Measurements from ENCODE around the gene SPRR2D.

SPRR2D gene

GRCh38 chr1:153040950-153041631 lies at the start of gene SPRR2D:
TSS of gene SPRR2D (minus strand) at chr1:153041120. CDS start at chr1:153040346, 774 bp downstream.
- no peak for TF ChIP-seq FOXP2 (optimal IDR thresholded peaks at IDR 0.05; ENCODE audit: control extremely low read depth, extremely low read length, insufficient read depth)
- TF ChIP-seq POLR2AphosphoS5 (IDR thresholded peaks at IDR 0.05; ENCODE audit: borderline replicate concordance, low read depth, low read length), result no peak
- no peak for TF ChIP-seq EZH2 (IDR thresholded peaks at IDR 0.05)
- no peak for DNase-seq (ENCODE audit: low read depth, low spot score)
- no peaks in the 10 kb centered on the region for H3K36me3 ChIP-seq (ENCODE audit: insufficient read depth, low read length)
- H3K4me3 ChIP-seq, result no peak within 1 kb of the TSS
- no peaks in the 10 kb centered on the region for H3K9me3 ChIP-seq (ENCODE audit: low read depth, low read length)
- H3K27ac ChIP-seq, result no peak within 1 kb of the TSS
- no peak within 1 kb of the TSS for H3K9ac ChIP-seq (ENCODE audit: insufficient read length)

GRCh38 chr1:153087652-153088051 lies 46.7 kb upstream of the SPRR2D start:
- H3K9ac ChIP-seq (ENCODE audit: insufficient read length), result no peak overlapping the region
- no peak overlapping the region for H3K27ac ChIP-seq
- no peaks in the 10 kb centered on the region for H3K9me3 ChIP-seq (ENCODE audit: low read depth, low read length)
- no peak overlapping the region for H3K4me3 ChIP-seq
- no peak for DNase-seq (ENCODE audit: low read depth, low spot score)
- H3K36me3 ChIP-seq (ENCODE audit: insufficient read depth, low read length), result no peaks in the 10 kb centered on the region
- TF ChIP-seq POLR2AphosphoS5 (IDR thresholded peaks at IDR 0.05; ENCODE audit: borderline replicate concordance, low read depth, low read length), result no peak

- DNase-seq (ENCODE audit: low read depth, low spot score), result no peak
Measured at GRCh38 chr1:153081736-153082135, 40.8 kb upstream of the SPRR2D start.

GRCh38 chr1:153072806-153073726 lies 32.1 kb upstream of the SPRR2D start:
- H3K9ac ChIP-seq (ENCODE audit: insufficient read length), result no peak overlapping the region
- no peak overlapping the region for H3K27ac ChIP-seq
- H3K9me3 ChIP-seq (ENCODE audit: low read depth, low read length), result no peaks in the 10 kb centered on the region

More at GRCh38 chr1:153081736-153082135, 40.8 kb upstream of the SPRR2D start:
- Histone ChIP-seq H3K9ac (ENCODE audit: insufficient read length) (no peak overlapping the region), H3K9me3 (ENCODE audit: low read depth, low read length) (no peaks in the 10 kb centered on the region), H3K4me3 (no peak overlapping the region), H3K27ac (no peak overlapping the region), H3K36me3 (ENCODE audit: insufficient read depth, low read length) (no peaks in the 10 kb centered on the region)
- TF ChIP-seq POLR2AphosphoS5 (IDR thresholded peaks at IDR 0.05; ENCODE audit: borderline replicate concordance, low read depth, low read length), result no peak
- TF ChIP-seq EZH2 (IDR thresholded peaks at IDR 0.05), result no peak
- no peak for TF ChIP-seq FOXP2 (optimal IDR thresholded peaks at IDR 0.05; ENCODE audit: control extremely low read depth, extremely low read length, insufficient read depth)

DNA sequence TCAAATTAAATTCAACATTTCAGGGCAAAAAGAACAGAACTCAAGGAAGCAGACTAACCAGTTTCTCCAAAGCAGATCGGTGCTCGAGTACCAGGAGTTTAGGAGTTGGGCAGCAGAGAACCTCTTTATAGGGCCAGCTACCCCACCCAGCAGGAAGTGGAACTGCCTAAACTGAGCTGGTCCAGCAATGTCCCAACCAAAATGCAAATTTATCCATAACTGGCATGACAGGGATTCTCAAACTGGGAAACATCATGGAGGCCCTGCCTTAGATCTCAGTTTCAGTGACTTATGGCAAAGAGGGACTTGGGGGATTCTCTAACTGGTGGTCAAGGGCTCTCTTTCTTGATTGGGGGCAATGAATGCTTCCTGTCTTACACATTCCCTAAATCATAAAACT lies 30.6 kb upstream of the SPRR2D start, which contains the start of gene SPRR2B:
SPRR2B (minus strand) TSS at position 101 of the 400 bp plus-strand sequence. CDS start 772 bp downstream, outside the sequence.
- no peak for DNase-seq (ENCODE audit: low read depth, low spot score)

More at GRCh38 chr1:153072806-153073726, 32.1 kb upstream of the SPRR2D start:
- DNase-seq (ENCODE audit: low read depth, low spot score), result no peak
- TF ChIP-seq POLR2AphosphoS5 (IDR thresholded peaks at IDR 0.05; ENCODE audit: borderline replicate concordance, low read depth, low read length) (no peak), FOXP2 (optimal IDR thresholded peaks at IDR 0.05; ENCODE audit: control extremely low read depth, extremely low read length, insufficient read depth) (no peak), EZH2 (IDR thresholded peaks at IDR 0.05) (no peak)
- H3K36me3 ChIP-seq (ENCODE audit: insufficient read depth, low read length), result no peaks in the 10 kb centered on the region
- H3K4me3 ChIP-seq, result no peak overlapping the region

DNA sequence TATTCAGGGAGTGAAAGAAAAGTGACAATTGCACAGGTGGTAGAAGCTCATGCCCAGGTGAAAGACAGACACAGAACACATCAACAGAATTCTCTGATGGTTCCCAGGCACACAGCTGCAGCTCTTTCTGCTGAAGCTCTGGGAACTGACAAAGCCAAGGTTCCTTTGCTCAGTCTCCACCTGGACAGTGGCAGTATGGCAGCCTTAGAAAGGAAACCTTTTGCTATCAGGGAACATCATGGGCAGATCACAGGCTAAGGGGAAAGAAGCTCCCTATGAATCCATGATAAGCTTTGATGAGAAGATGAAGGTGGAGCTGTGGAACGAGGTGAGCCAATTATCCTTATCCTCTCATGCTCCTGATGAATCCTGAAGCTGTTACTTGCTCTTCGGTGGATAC lies 29.3 kb upstream of the SPRR2D start:
- H3K9me3 ChIP-seq (ENCODE audit: low read depth, low read length), result no peaks in the 10 kb centered on the region
- TF ChIP-seq EZH2 (IDR thresholded peaks at IDR 0.05) (no peak), POLR2AphosphoS5 (IDR thresholded peaks at IDR 0.05; ENCODE audit: borderline replicate concordance, low read depth, low read length) (no peak), FOXP2 (optimal IDR thresholded peaks at IDR 0.05; ENCODE audit: control extremely low read depth, extremely low read length, insufficient read depth) (no peak)
- no peak overlapping the region for H3K27ac ChIP-seq
- no peaks in the 10 kb centered on the region for H3K36me3 ChIP-seq (ENCODE audit: insufficient read depth, low read length)
- DNase-seq (ENCODE audit: low read depth, low spot score), result no peak
- no peak overlapping the region for H3K9ac ChIP-seq (ENCODE audit: insufficient read length)
- no peak overlapping the region for H3K4me3 ChIP-seq

More for the DNA sequence above, 30.6 kb upstream of the SPRR2D start, which contains the start of gene SPRR2B:
- H3K9ac ChIP-seq (ENCODE audit: insufficient read length), result no peak within 1 kb of the TSS
- H3K36me3 ChIP-seq (ENCODE audit: insufficient read depth, low read length), result no peaks in the 10 kb centered on the region
- no peak for TF ChIP-seq FOXP2 (optimal IDR thresholded peaks at IDR 0.05; ENCODE audit: control extremely low read depth, extremely low read length, insufficient read depth)
- TF ChIP-seq POLR2AphosphoS5 (IDR thresholded peaks at IDR 0.05; ENCODE audit: borderline replicate concordance, low read depth, low read length), result no peak
- TF ChIP-seq EZH2 (IDR thresholded peaks at IDR 0.05), result no peak
- no peak within 1 kb of the TSS for H3K27ac ChIP-seq
- no peak within 1 kb of the TSS for H3K4me3 ChIP-seq
- no peaks in the 10 kb centered on the region for H3K9me3 ChIP-seq (ENCODE audit: low read depth, low read length)

GRCh38 chr1:153058826-153059784 lies 18.2 kb upstream of the SPRR2D start:
- H3K9ac ChIP-seq (ENCODE audit: insufficient read length), result no peak overlapping the region
- H3K9me3 ChIP-seq (ENCODE audit: low read depth, low read length), result no peaks in the 10 kb centered on the region
- no peak for TF ChIP-seq POLR2AphosphoS5 (IDR thresholded peaks at IDR 0.05; ENCODE audit: borderline replicate concordance, low read depth, low read length)
- H3K27ac ChIP-seq, result no peak overlapping the region
- no peak for DNase-seq (ENCODE audit: low read depth, low spot score)
- no peak overlapping the region for H3K4me3 ChIP-seq
- H3K36me3 ChIP-seq (ENCODE audit: insufficient read depth, low read length), result no peaks in the 10 kb centered on the region

All from SK-N-MC (cell line).